CD14-positive monocyte (primary cell): ENCODE measurements around the gene RSL24D1. TPM values are rescaled to one million over a fixed set of nuclear protein-coding genes. Genes with fewer than 3 reads are reported as not detected.

Experiments
- DNase-seq, 3 donors: peaks; one replicate each; pipeline ENCODE4 v3.0.0-alpha.2; 2011 to 2022
- H2AFZ ChIP-seq: 2 replicates; pipeline ENCODE4 v1.6.0; 2012; ENCODE audit warnings: mild to moderate bottlenecking, low read depth, low read length, inconsistent platforms; ENCODE audit not compliant: insufficient read depth, poor library complexity, severe bottlenecking
- H3K27ac ChIP-seq, 2 donors: 1 replicate in 1 of 2; 2 replicates in 1 of 2; pipeline ENCODE4 v1.5.1; 2012 to 2013; ENCODE audit warnings: low read length in 2 of 2, control low read depth in 1 of 2, inconsistent platforms in 1 of 2, low read depth in 1 of 2, mild to moderate bottlenecking in 1 of 2
- H3K27me3 ChIP-seq, 2 donors: one replicate each; pipeline versions ENCODE4 v1.6.0 to v1.6.1; 2011 to 2013; ENCODE audit warnings: low read length in 2 of 2; ENCODE audit not compliant: control insufficient read depth in 2 of 2, insufficient read depth in 2 of 2
- H3K36me3 ChIP-seq, 2 donors: replicated peaks in 1 of 2; 1 replicate in 1 of 2; 2 replicates in 1 of 2; pipeline versions ENCODE4 v1.5.1 to v1.6.1; 2012 to 2013; ENCODE audit warnings: low read length in 2 of 2, control low read depth in 1 of 2, inconsistent platforms in 1 of 2, mild to moderate bottlenecking in 1 of 2; ENCODE audit not compliant: insufficient read depth in 2 of 2, control insufficient read depth in 1 of 2
- H3K4me1 ChIP-seq, 2 donors: 1 replicate in 1 of 2; 2 replicates in 1 of 2; pipeline versions ENCODE4 v1.5.1 to v1.6.1; 2012 to 2013; ENCODE audit warnings: low read length in 2 of 2, control low read depth in 1 of 2, inconsistent platforms in 1 of 2, mild to moderate bottlenecking in 1 of 2, moderate library complexity in 1 of 2; ENCODE audit not compliant: insufficient read depth in 2 of 2, control insufficient read depth in 1 of 2
- H3K4me2 ChIP-seq: replicated peaks from 2 replicates; pipeline ENCODE3; 2012; ENCODE audit warnings: low read length, moderate library complexity, mild to moderate bottlenecking; ENCODE audit not compliant: poor library complexity, severe bottlenecking; ENCODE audit errors: extremely low read depth
- H3K4me3 ChIP-seq, 3 experiments: fragments of 200-600 bp in 1 of 3; sonication (generic) in 1 of 3; replicated peaks in 1 of 3; 1 replicate in 2 of 3; 2 replicates in 1 of 3; pipeline ENCODE4 v1.5.1; 2011 to 2013; ENCODE audit warnings: low read length in 3 of 3, mild to moderate bottlenecking in 3 of 3, control low read depth in 2 of 3, low read depth in 2 of 3, inconsistent platforms in 1 of 3, moderate library complexity in 1 of 3
- H3K79me2 ChIP-seq: 2 replicates; pipeline ENCODE4 v1.6.0; 2012; ENCODE audit warnings: mild to moderate bottlenecking, control low read depth, inconsistent platforms, low read length, moderate library complexity; ENCODE audit not compliant: insufficient read depth
- H3K9ac ChIP-seq: 2 replicates; pipeline ENCODE4 v1.6.0; 2017; ENCODE audit warnings: low read length, mild to moderate bottlenecking; ENCODE audit not compliant: insufficient read depth, poor library complexity, severe bottlenecking
- H3K9me3 ChIP-seq, 2 donors: replicated peaks in 1 of 2; 1 replicate in 1 of 2; 2 replicates in 1 of 2; pipeline versions ENCODE4 v1.5.1 to v1.6.1; 2012 to 2013; ENCODE audit warnings: low read length in 2 of 2, control low read depth in 1 of 2; ENCODE audit not compliant: control insufficient read depth in 1 of 2, insufficient read depth in 1 of 2
- H4K20me1 ChIP-seq: 2 replicates; pipeline ENCODE4 v1.6.0; 2012; ENCODE audit warnings: mild to moderate bottlenecking, low read length, control low read depth, moderate library complexity; ENCODE audit not compliant: insufficient read depth
- H3K27ac Mint-ChIP-seq, 7 donors: one replicate each; pipeline ENCODE4 v1.8.0; 2020; ENCODE audit warnings: mild to moderate bottlenecking in 7 of 7, mixed read lengths in 7 of 7, moderate library complexity in 6 of 7, inconsistent platforms in 2 of 7
- H3K27me3 Mint-ChIP-seq, 3 donors: one replicate each; pipeline ENCODE4 v1.8.0; 2021 to 2022; ENCODE audit warnings: low read depth in 3 of 3, mild to moderate bottlenecking in 3 of 3, mixed read lengths in 3 of 3, moderate library complexity in 3 of 3, inconsistent platforms in 1 of 3
- H3K36me3 Mint-ChIP-seq, 2 donors: one replicate each; pipeline ENCODE4 v1.8.0; 2020; ENCODE audit warnings: mixed read lengths in 2 of 2, inconsistent platforms in 1 of 2, mild to moderate bottlenecking in 1 of 2
- H3K4me1 Mint-ChIP-seq: one replicate; pipeline ENCODE4 v1.8.0; 2020; ENCODE audit warnings: mild to moderate bottlenecking, mixed read lengths
- H3K4me3 Mint-ChIP-seq, 2 donors: one replicate each; pipeline ENCODE4 v1.8.0; 2020; ENCODE audit warnings: mild to moderate bottlenecking in 2 of 2, mixed read lengths in 2 of 2, moderate library complexity in 1 of 2
- H3K9me3 Mint-ChIP-seq, 7 donors: one replicate each; pipeline ENCODE4 v1.8.0; 2020 to 2022; ENCODE audit warnings: mixed read lengths in 7 of 7, mild to moderate bottlenecking in 6 of 7, moderate library complexity in 6 of 7, inconsistent platforms in 2 of 7
- WGBS: methylation state at CpG from one replicate; pipeline ENCODE4 v1.1.5; 2013; ENCODE audit warnings: missing lambda C conversion rate; ENCODE audit not compliant: insufficient coverage; 5-methylcytosine and 5-hydroxymethylcytosine counted together
- intact Hi-C, 2 donors: fragments of 100-400 bp; cut with micrococcal nuclease; formaldehyde crosslinking; loops; one replicate each; pipeline versions ENCODE4 v1.15.0 to v1.15.1; 2023
- polyA plus RNA-seq, 3 donors: library from polyadenylated mRNA; depleted of rRNA in 1 of 3; unstranded in 2 of 3; stranded (reverse) in 1 of 3; fragments of 300-500 nt in 2 of 3; fragments of >200 nt in 1 of 3; fragmentation: Illumina TruSeq in 2 of 3; gene quantifications; 1 replicate in 2 of 3; 2 replicates in 1 of 3; pipeline ENCODE4 v1.2.3, GENCODE V29; 2012 to 2021
- TF ChIP-seq, protein P1 (sequence below): fragments of 200-600 bp; IDR thresholded peaks from one replicate; pipeline ENCODE4 v1.8.0; 2022; ENCODE audit warnings: antibody characterized with exemption, mild to moderate bottlenecking

Gene RSL24D1
- polyA plus RNA-seq, 3 donors = 28.0 to 84.2 (median 73.0) TPM

DNA sequence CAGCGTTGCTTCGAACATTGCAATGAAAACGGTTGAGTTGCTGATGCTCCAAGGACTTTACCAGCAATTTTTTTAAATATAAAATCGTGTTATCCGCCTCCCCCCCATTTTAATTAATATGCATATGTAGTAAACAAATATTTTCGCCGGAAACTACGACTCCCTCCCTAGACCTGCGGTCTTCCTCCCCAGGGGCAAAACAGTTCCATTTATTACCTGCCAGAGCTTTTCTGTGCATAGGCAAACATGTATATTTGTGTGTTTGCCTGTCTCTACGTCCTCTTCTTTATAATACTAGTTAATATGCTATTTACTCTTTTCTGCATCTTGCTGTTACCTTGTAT lies 593 bp upstream of the RSL24D1 start:
- peaks cover 4% of the 10 kb centered on the region for H3K4me1 Mint-ChIP-seq
- Histone ChIP-seq H3K79me2 (peaks cover 47% of the 10 kb centered on the region), H3K27ac (peak overlapping the region; percentile 95 to 96), H3K9ac (peak overlapping the region; percentile 81), H3K27me3 (no peaks in the 10 kb centered on the region), H4K20me1 (peaks cover 46% of the 10 kb centered on the region), H2AFZ (peak overlapping the region; percentile 79), H3K4me3 (peak overlapping the region; percentile 85 to 87 (median 85)), H3K9me3 (no peaks in the 10 kb centered on the region), H3K4me1 (peaks cover 27 to 34% of the 10 kb centered on the region in 2 donors), H3K4me2 (peak overlapping the region; percentile 91), H3K36me3 (peaks cover 2 to 10% of the 10 kb centered on the region in 2 donors)
- H3K36me3 Mint-ChIP-seq = peaks cover 17 to 35% of the 10 kb centered on the region in 2 donors
- H3K27me3 Mint-ChIP-seq = peaks cover 0 to 3% (median 1%) of the 10 kb centered on the region in 3 donors
- no peak for DNase-seq
- no peak overlapping the region for H3K4me3 Mint-ChIP-seq
- TF ChIP-seq, protein P1, sequence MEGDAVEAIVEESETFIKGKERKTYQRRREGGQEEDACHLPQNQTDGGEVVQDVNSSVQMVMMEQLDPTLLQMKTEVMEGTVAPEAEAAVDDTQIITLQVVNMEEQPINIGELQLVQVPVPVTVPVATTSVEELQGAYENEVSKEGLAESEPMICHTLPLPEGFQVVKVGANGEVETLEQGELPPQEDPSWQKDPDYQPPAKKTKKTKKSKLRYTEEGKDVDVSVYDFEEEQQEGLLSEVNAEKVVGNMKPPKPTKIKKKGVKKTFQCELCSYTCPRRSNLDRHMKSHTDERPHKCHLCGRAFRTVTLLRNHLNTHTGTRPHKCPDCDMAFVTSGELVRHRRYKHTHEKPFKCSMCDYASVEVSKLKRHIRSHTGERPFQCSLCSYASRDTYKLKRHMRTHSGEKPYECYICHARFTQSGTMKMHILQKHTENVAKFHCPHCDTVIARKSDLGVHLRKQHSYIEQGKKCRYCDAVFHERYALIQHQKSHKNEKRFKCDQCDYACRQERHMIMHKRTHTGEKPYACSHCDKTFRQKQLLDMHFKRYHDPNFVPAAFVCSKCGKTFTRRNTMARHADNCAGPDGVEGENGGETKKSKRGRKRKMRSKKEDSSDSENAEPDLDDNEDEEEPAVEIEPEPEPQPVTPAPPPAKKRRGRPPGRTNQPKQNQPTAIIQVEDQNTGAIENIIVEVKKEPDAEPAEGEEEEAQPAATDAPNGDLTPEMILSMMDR = peak; percentile 9
- no peak overlapping the region for H3K27ac Mint-ChIP-seq
- peaks cover 6 to 15% (median 10%) of the 10 kb centered on the region in 7 donors for H3K9me3 Mint-ChIP-seq
- intact Hi-C loops = loop anchor here in 1 of 2 donors (5.0 kb wide), 2 partner anchors 95 to 210 kb away; partner anchors contain the start of genes CCPG1 and PIERCE2
- WGBS = no CpG with 5 or more reads among the region's 10 CpGs

- Histone ChIP-seq H3K4me2 (peak overlapping the region; percentile 91), H3K27me3 (no peaks in the 10 kb centered on the region), H3K4me3 (peak overlapping the region; percentile 85 to 87 (median 85)), H3K9me3 (no peaks in the 10 kb centered on the region), H3K79me2 (peaks cover 61% of the 10 kb centered on the region), H2AFZ (peak overlapping the region; percentile 79), H3K9ac (peak overlapping the region; percentile 81), H3K4me1 (peaks cover 27 to 34% of the 10 kb centered on the region in 2 donors), H3K27ac (peak overlapping the region; percentile 95 to 96), H4K20me1 (peaks cover 50% of the 10 kb centered on the region), H3K36me3 (peaks cover 16 to 17% of the 10 kb centered on the region in 2 donors)
- peaks cover 0 to 3% (median 1%) of the 10 kb centered on the region in 3 donors for H3K27me3 Mint-ChIP-seq
- intact Hi-C loops = loop anchor here in 1 of 2 donors (5.0 kb wide), 2 partner anchors 96 to 211 kb away; partner anchors contain the start of genes CCPG1 and PIERCE2
- DNase-seq = peak; percentile 29 to 55 (median 44)
- no peak overlapping the region for H3K4me3 Mint-ChIP-seq
- peaks cover 7% of the 10 kb centered on the region for H3K4me1 Mint-ChIP-seq
- TF ChIP-seq, protein P1 = no peak
- H3K36me3 Mint-ChIP-seq = peaks cover 22 to 36% of the 10 kb centered on the region in 2 donors
- peaks cover 6 to 15% (median 10%) of the 10 kb centered on the region in 7 donors for H3K9me3 Mint-ChIP-seq
- WGBS = 2% methylated on average over 7 of the region's 9 CpGs
- H3K27ac Mint-ChIP-seq = no peak overlapping the region
Measured at GRCh38 chr15:55195996-55196395, 745 bp downstream of the RSL24D1 start.
